HEK293T (cell line): ENCODE results near the gene SLC25A11.

ENCODE experiments used
- CTCF ChIA-PET: fragments of 350-600 bp; formaldehyde crosslinking; extraction: SDS; loops from one replicate; lab custom pipeline; 2021; ENCODE audit warnings: antibody characterized with exemption, inconsistent platforms; lab: Yijun Ruan, JAX
- POLR2A ChIA-PET: fragments of 350-600 bp; formaldehyde crosslinking; extraction: SDS; loops from one replicate; lab custom pipeline; 2020; ENCODE audit warnings: antibody characterized with exemption, inconsistent platforms; lab: Yijun Ruan, JAX
- DNase-seq: peaks from one replicate; pipeline ENCODE4 v3.0.0; 2012; ENCODE audit warnings: mixed read lengths; ENCODE audit errors: extremely low spot score
- ARNT ChIP-seq: fragments of 450-650 bp; IDR thresholded peaks from 2 replicates; pipeline ENCODE4 v1.6.1; 2017; ENCODE audit warnings: mild to moderate bottlenecking
- BHLHE40 ChIP-seq: fragments of 450-650 bp; IDR thresholded peaks from 2 replicates; pipeline ENCODE4 v1.6.1; 2016; ENCODE audit warnings: mild to moderate bottlenecking, moderate library complexity, borderline replicate concordance
- CTBP1 ChIP-seq: fragments of 450-650 bp; IDR thresholded peaks from 2 replicates; pipeline ENCODE4 v1.6.1; 2016; ENCODE audit warnings: borderline replicate concordance
- ELF4 ChIP-seq: fragments of 450-650 bp; IDR thresholded peaks from 2 replicates; pipeline ENCODE4 v1.6.1; 2017; ENCODE audit warnings: antibody characterized with exemption
- FOXA1 ChIP-seq: fragments of 450-650 bp; IDR thresholded peaks from 2 replicates; pipeline ENCODE4 v1.6.1; 2016; ENCODE audit warnings: mild to moderate bottlenecking
- FOXK2 ChIP-seq: fragments of 450-650 bp; IDR thresholded peaks from 2 replicates; pipeline ENCODE4 v1.6.1; 2016; ENCODE audit warnings: mild to moderate bottlenecking
- FOXM1 ChIP-seq: fragments of 450-650 bp; IDR thresholded peaks from 2 replicates; pipeline ENCODE4 v1.6.1; 2017; ENCODE audit warnings: mild to moderate bottlenecking, borderline replicate concordance
- HDGF ChIP-seq: fragments of 450-650 bp; IDR thresholded peaks from 2 replicates; pipeline ENCODE4 v1.6.1; 2017; ENCODE audit warnings: antibody characterized with exemption, borderline replicate concordance
- L3MBTL2 ChIP-seq: fragments of 450-650 bp; conservative IDR thresholded peaks from 2 replicates; pipeline ENCODE4 v1.6.1; 2016; ENCODE audit warnings: mild to moderate bottlenecking
- LEF1 ChIP-seq: fragments of 450-650 bp; IDR thresholded peaks from 2 replicates; pipeline ENCODE4 v1.6.1; 2017; ENCODE audit warnings: mild to moderate bottlenecking, borderline replicate concordance
- NFRKB ChIP-seq: fragments of 450-650 bp; IDR thresholded peaks from 2 replicates; pipeline ENCODE4 v1.6.1; 2016; ENCODE audit warnings: mild to moderate bottlenecking, moderate library complexity
- PKNOX1 ChIP-seq: fragments of 450-650 bp; IDR thresholded peaks from 2 replicates; pipeline ENCODE4 v1.6.1; 2016
- SP1 ChIP-seq: fragments of 450-650 bp; IDR thresholded peaks from 2 replicates; pipeline ENCODE4 v1.6.1; 2017
- SUZ12 ChIP-seq: fragments of 450-650 bp; IDR thresholded peaks from 2 replicates; pipeline ENCODE4 v1.6.1; 2016; ENCODE audit warnings: mild to moderate bottlenecking
- TARDBP ChIP-seq: fragments of 450-650 bp; IDR thresholded peaks from 2 replicates; pipeline ENCODE4 v1.6.1; 2016
- ZNF384 ChIP-seq: fragments of 450-650 bp; IDR thresholded peaks from 2 replicates; pipeline ENCODE4 v1.6.1; 2016

Gene SLC25A11

DNA sequence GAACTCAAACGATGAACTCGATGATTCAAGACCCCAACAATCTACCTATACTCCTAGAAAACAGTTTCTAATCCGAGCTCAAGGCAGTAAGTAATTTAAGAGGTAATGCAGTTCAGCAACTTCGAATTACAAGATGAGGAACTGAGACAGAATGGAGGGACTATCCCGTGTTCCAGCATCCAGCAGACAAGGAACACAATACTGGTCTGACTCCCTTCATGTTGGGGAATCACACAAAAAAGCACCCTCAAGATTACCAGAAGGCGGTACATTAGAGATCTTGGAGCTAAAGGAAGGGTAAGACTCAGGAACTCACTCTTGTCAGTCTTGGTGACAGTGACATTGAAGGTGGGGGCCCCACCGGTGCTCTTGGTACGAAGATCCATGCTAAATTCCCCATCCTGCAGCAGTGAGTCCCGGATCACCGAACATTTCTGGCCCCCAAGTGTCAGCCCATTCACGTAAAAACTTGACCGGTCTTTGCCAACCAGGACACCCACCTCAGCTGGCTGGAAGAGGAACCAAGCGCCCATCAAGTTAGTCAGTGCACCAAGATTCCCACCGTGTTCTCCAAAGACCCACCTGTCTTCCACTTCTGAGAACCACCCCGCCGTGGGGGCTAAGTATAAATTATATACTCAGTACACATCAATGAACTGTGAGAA is 6.6 kb upstream of the SLC25A11 start:
- ChIA-PET POLR2A (interaction anchor here (2.4 to 3.3 kb wide), 2 partner anchors 20 to 37 kb away, joined by 7 to 65 read pairs; partner anchors contain the start of gene SPAG7), CTCF (interaction anchor here (1.5 kb wide), 1 partner anchor 43 kb away, joined by 3 read pairs; the partner anchor contains the start of gene CHRNE)
- DNase-seq, result no peak
- TF ChIP-seq ZNF384 (no peak), ARNT (no peak), ELF4 (no peak), LEF1 (no peak), SUZ12 (no peak), PKNOX1 (no peak), L3MBTL2 (no peak), FOXA1 (no peak), TARDBP (no peak), BHLHE40 (no peak), FOXK2 (no peak)

GRCh38 chr17:4945944-4946280 is 6.1 kb upstream of the SLC25A11 start:
- ChIA-PET POLR2A (interaction anchor here (2.4 to 3.6 kb wide), 3 partner anchors 21 to 37 kb away, joined by 7 to 65 read pairs (median 14); partner anchors contain the start of gene SPAG7), CTCF (interaction anchor here (1.0 to 1.5 kb wide), 2 partner anchors 42 to 43 kb away, joined by 3 read pairs; partner anchors contain the start of genes CAMTA2 and CHRNE)

DNA sequence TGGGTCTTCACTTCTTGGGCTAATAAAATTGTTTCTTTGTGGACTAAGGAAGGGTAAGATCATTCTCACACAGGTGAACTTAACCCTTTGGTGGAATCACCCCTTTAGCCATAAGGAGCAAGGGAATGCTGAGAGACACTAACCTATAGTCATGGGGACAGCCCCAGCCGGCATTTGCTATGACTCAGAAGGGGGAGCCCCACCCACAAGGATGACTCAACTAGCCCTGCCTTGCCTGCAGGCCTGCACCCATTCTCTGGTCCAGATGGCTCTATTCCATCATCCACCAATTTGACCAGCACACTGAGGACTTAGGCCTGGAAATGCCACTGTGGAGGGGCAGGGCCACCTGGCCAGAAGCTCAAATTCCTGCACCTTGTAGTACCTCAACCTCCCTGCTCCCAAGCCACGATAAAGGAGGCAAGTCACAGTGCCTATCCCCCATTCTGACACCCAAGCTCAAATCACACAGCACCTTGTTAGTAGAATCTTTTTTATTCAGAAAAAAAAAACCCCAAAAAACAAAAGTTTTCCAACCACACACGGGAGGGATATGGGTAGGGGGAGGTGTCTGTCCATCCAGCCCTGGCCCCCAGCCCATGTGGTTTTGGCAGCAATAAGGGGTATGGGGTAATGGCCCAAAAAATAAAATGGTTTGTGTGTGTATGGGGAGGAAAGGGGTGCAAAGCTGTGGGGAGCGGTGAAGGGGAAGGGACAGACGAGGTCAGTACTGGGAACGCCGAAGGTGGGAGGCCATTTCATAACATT is 5.5 kb upstream of the SLC25A11 start:
- CTCF ChIA-PET, result interaction anchor here (1.0 to 1.5 kb wide), 2 partner anchors 42 kb away, joined by 3 read pairs; partner anchors contain the start of genes CAMTA2 and CHRNE
- no peak for DNase-seq
- POLR2A ChIA-PET, result interaction anchor here (1.5 to 3.6 kb wide), 3 partner anchors 20 to 36 kb away, joined by 3 to 14 read pairs (median 7); partner anchors contain the start of gene SPAG7
- no peak for TF ChIP-seq FOXA1
- peak; percentile 9; the same call in 1 of the 2 replicates for TF ChIP-seq ELF4

More at GRCh38 chr17:4945944-4946280, 6.1 kb upstream of the SLC25A11 start:
- TF ChIP-seq PKNOX1 (peak; percentile 8; the same call in 1 of the 2 replicates), NFRKB (no peak)
- DNase-seq, result no peak

- ChIA-PET CTCF (interaction anchor here (1.0 kb wide), 1 partner anchor 43 kb away, joined by 3 read pairs; the partner anchor contains the start of gene CAMTA2), POLR2A (interaction anchor here (1.5 to 3.6 kb wide), 2 partner anchors 21 to 23 kb away, joined by 3 to 14 read pairs; partner anchors contain the start of gene SPAG7)
- no peak for DNase-seq
- TF ChIP-seq FOXK2 (no peak), SUZ12 (no peak), L3MBTL2 (no peak)
These were observed 4.8 kb upstream of the SLC25A11 start for GRCh38 chr17:4944554-4945175.

DNA sequence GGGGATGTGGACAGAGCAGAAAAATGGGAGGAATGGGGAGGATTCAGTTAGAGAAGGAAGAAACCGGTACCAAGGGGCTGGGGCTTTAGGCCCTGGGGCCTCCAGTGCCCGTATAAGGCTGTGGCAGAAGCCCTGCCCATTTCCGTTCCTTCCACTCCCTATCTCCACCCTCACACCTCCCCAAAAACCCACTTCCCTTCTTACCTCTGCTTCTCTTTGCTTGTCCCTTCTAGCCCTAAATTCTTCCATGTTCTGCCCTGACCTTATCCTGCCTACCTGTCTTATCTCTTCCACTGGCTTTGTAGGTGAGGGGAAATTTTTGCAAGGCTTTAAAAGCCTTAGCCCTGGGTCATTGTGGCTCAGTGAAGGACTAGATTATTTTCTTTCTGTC is 4.3 kb upstream of the SLC25A11 start:
- TF ChIP-seq ZNF384, result no peak
- no peak for TF ChIP-seq HDGF
- TF ChIP-seq FOXA1, result no peak
- TF ChIP-seq NFRKB, result no peak
- no peak for TF ChIP-seq FOXK2
- TF ChIP-seq CTBP1, result no peak
- no peak for TF ChIP-seq ELF4
- TF ChIP-seq L3MBTL2, result no peak
- POLR2A ChIA-PET, result interaction anchor here (1.5 to 3.6 kb wide), 2 partner anchors 22 to 23 kb away, joined by 3 to 14 read pairs; partner anchors contain the start of gene SPAG7
- CTCF ChIA-PET, result no interaction called here
- no peak for DNase-seq

DNA sequence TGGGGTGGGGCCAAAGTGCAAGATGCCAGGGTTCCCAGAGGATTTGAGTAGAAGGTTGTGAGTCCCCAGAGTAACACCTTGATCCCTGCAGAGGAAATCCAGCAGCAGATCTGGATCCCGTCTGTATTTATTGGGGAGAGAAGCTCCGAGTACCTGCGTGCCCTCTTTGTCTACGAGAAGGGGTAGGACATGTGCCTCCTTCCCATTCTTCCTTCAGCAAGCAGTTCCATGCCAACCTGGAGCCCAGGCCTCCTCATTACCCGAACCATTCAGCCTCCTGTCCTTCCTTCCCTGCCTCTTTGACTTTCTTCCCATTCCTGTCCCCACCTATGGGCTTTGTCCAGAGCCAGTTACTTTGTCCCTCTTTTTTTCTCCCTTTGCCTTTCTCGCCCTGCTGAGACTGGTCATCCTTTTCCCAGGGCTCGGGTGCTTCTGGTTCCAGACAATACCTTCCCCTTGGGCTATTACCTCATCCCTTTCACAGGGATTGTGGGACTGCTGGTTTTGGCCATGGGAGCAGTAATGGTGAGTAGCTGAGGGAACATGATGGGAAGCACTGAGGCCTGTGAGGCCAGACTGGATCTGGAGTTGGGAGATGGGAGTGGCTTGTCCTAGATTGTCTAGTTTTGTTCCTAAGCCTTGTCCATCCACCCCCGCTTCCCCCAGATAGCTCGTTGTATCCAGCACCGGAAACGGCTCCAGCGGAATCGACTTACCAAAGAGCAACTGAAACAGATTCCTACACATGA is 3.1 kb upstream of the SLC25A11 start:
- ChIA-PET CTCF (no interaction called here), POLR2A (interaction anchor here (3.6 kb wide), 1 partner anchor 24 kb away, joined by 14 read pairs; the partner anchor contains the start of gene SPAG7)
- no peak for TF ChIP-seq BHLHE40
- no peak for TF ChIP-seq ELF4
- no peak for TF ChIP-seq FOXM1
- no peak for TF ChIP-seq SP1
- TF ChIP-seq FOXK2, result no peak
- TF ChIP-seq FOXA1, result no peak
- no peak for TF ChIP-seq ZNF384
- no peak for TF ChIP-seq L3MBTL2
- no peak for TF ChIP-seq LEF1
- TF ChIP-seq HDGF, result no peak
- TF ChIP-seq SUZ12, result no peak
- no peak for TF ChIP-seq NFRKB
- TF ChIP-seq ARNT, result no peak
- TF ChIP-seq TARDBP, result no peak
- TF ChIP-seq PKNOX1, result no peak
- DNase-seq, result no peak
